ENCODE results near the gene DCLRE1C.

GRCh38 chr10:14916600-14916999 lies 37.3 kb downstream of the DCLRE1C start:
- TF ChIP-seq POLR2A (IDR thresholded peaks at IDR 0.05) (no peak), CTCF (IDR thresholded peaks at IDR 0.05) (no peak)
